HepG2 (cell line): Measurements from ENCODE around the gene OGFOD3. TPM values are rescaled to one million over a fixed set of nuclear protein-coding genes. Genes with fewer than 3 reads are reported as not detected.

Experiments used
- ATAC-seq: fragments of 200-7000 bp; cut with Tn5 transposase; 3 replicates; pipeline ENCODE4 v1.9.1; 2020; ENCODE audit warnings: mild to moderate bottlenecking, moderate library complexity
- BruUV-seq: library from RNA; stranded (reverse); fragments of 400-500 nt; replicated peaks from 2 replicates; lab custom pipeline; 2021; lab: Mats Ljungman, UMichigan
- CTCF ChIA-PET: fragments of 300-600 bp; formaldehyde crosslinking; extraction: SDS; loops from one replicate; lab custom pipeline; 2021; ENCODE audit warnings: low total read pairs, inconsistent platforms, low intra/inter-chr PET ratio; lab: Yijun Ruan, JAX
- POLR2A ChIA-PET: fragments of 350-600 bp; sonication (Branson Sonifier 250); formaldehyde crosslinking; loops from one replicate; lab custom pipeline; 2020; ENCODE audit warnings: antibody characterized with exemption, inconsistent platforms; lab: Yijun Ruan, JAX
- DNase-seq: peaks from one replicate; pipeline ENCODE4 v3.0.0-alpha.2; 2015; ENCODE audit warnings: low spot score
- FAIRE-seq: peaks from 3 replicates; lab custom pipeline; 2011; peaks lifted over from hg19 to GRCh38; lab: Jason Lieb, UNC
- H2AFZ ChIP-seq: one replicate; pipeline ENCODE4 v1.6.1; 2011; ENCODE audit warnings: low read length, inconsistent platforms
- H3K27ac ChIP-seq: fragments of 300-600 bp; 3 replicates; pipeline ENCODE4 v1.8.0; 2011; ENCODE audit warnings: mixed run types, mild to moderate bottlenecking, mixed read lengths, low read length, inconsistent platforms; ENCODE audit not compliant: insufficient read depth; ENCODE audit errors: extremely low read length
- H3K27me3 ChIP-seq, 2 experiments: fragments of 200-600 bp in 1 of 2; 2 replicates in 1 of 2; 3 replicates in 1 of 2; pipeline versions ENCODE4 v1.6.0 to v1.8.0; 2011; ENCODE audit warnings: low read length in 2 of 2, mild to moderate bottlenecking in 2 of 2, moderate library complexity in 2 of 2, inconsistent platforms in 1 of 2; ENCODE audit not compliant: insufficient read depth in 2 of 2, control insufficient read depth in 1 of 2
- H3K36me3 ChIP-seq, 2 experiments: fragments of 200-600 bp in 1 of 2; replicated peaks in 1 of 2; 2 replicates in 1 of 2; 3 replicates in 1 of 2; pipeline versions ENCODE4 v1.5.1 to v1.8.0; 2011; ENCODE audit warnings: low read length in 2 of 2, inconsistent platforms in 1 of 2; ENCODE audit not compliant: insufficient read depth in 2 of 2, control insufficient read depth in 1 of 2
- H3K4me1 ChIP-seq: 2 replicates; pipeline ENCODE4 v1.5.1; 2012; ENCODE audit warnings: low read length, inconsistent platforms; ENCODE audit not compliant: insufficient read depth
- H3K4me2 ChIP-seq: 2 replicates; pipeline ENCODE4 v1.6.0; 2011; ENCODE audit warnings: low read depth, low read length, inconsistent platforms
- H3K4me3 ChIP-seq, 3 experiments: fragments of 200-600 bp in 1 of 3; sonication (generic), shearing (Covaris generic) in 1 of 3; replicated peaks in 1 of 3; 2 replicates each; pipeline ENCODE4 v1.5.1; 2011 to 2016; ENCODE audit warnings: low read length in 3 of 3, inconsistent platforms in 2 of 3, low read depth in 2 of 3, mild to moderate bottlenecking in 2 of 3, control low read depth in 1 of 3, mixed read lengths in 1 of 3; ENCODE audit not compliant: insufficient read depth in 1 of 3
- H3K79me2 ChIP-seq: one replicate; pipeline ENCODE4 v1.6.1; 2011; ENCODE audit warnings: low read length, inconsistent platforms; ENCODE audit not compliant: insufficient read depth
- H3K9ac ChIP-seq: 2 replicates; pipeline ENCODE4 v1.6.0; 2011; ENCODE audit warnings: mild to moderate bottlenecking, low read depth, low read length, inconsistent platforms; ENCODE audit not compliant: insufficient read depth
- H3K9me3 ChIP-seq: 2 replicates; pipeline ENCODE4 v1.5.1; 2012; ENCODE audit warnings: mild to moderate bottlenecking, low read length
- H4K20me1 ChIP-seq: 2 replicates; pipeline ENCODE4 v1.6.0; 2011; ENCODE audit warnings: inconsistent platforms, mild to moderate bottlenecking, low read length, moderate library complexity; ENCODE audit not compliant: insufficient read depth
- CBX1 ChIP-seq: IDR thresholded peaks from one replicate; pipeline ENCODE4 v1.6.1; 2016; ENCODE audit warnings: antibody characterized with exemption, low read depth
- ETV6 ChIP-seq: sonication (generic); formaldehyde crosslinking; conservative IDR thresholded peaks from 2 replicates; pipeline ENCODE4 v1.4.0; 2020; ENCODE audit warnings: missing genetic modification reagents
- FOXC1 ChIP-seq: sonication (generic); formaldehyde crosslinking; IDR thresholded peaks from 2 replicates; pipeline ENCODE4 v1.8.0; 2022; ENCODE audit warnings: mild to moderate bottlenecking, missing genetic modification reagents, borderline replicate concordance
- ISX ChIP-seq: sonication (generic); formaldehyde crosslinking; conservative IDR thresholded peaks from 2 replicates; pipeline ENCODE4 v1.5.0; 2020; ENCODE audit warnings: missing genetic modification reagents
- MLLT10 ChIP-seq: sonication (generic); formaldehyde crosslinking; IDR thresholded peaks from 2 replicates; pipeline ENCODE4 v1.4.0; 2020; ENCODE audit warnings: missing genetic modification reagents
- TRIM22 ChIP-seq: fragments of 450-650 bp; IDR thresholded peaks from 2 replicates; pipeline ENCODE4 v1.6.1; 2017
- ZNF569 ChIP-seq: sonication (generic); formaldehyde crosslinking; IDR thresholded peaks from 2 replicates; pipeline ENCODE4 v1.5.0; 2020; ENCODE audit warnings: mild to moderate bottlenecking, missing genetic modification reagents, moderate library complexity, borderline replicate concordance
- ZNF614 ChIP-seq: IDR thresholded peaks from 2 replicates; pipeline ENCODE4 v1.6.1; 2018; ENCODE audit warnings: missing biosample characterization, missing genetic modification reagents, inconsistent platforms, borderline replicate concordance
- ZNF678 ChIP-seq: sonication (generic); formaldehyde crosslinking; IDR thresholded peaks from 2 replicates; pipeline ENCODE4 v1.4.0; 2020; ENCODE audit warnings: mild to moderate bottlenecking, missing genetic modification reagents
- ZNF709 ChIP-seq: sonication (generic); formaldehyde crosslinking; IDR thresholded peaks from 2 replicates; pipeline ENCODE4 v1.5.0; 2020; ENCODE audit warnings: mild to moderate bottlenecking, missing genetic modification reagents
- ZNF713 ChIP-seq: sonication (generic); formaldehyde crosslinking; IDR thresholded peaks from 2 replicates; pipeline ENCODE4 v1.4.0; 2020; ENCODE audit warnings: mild to moderate bottlenecking, missing genetic modification reagents
- WGBS: methylation state at CpG from one replicate; pipeline ENCODE4 v1.1.6; 2017; ENCODE audit warnings: low lambda C conversion rate; 5-methylcytosine and 5-hydroxymethylcytosine counted together
- in situ Hi-C: cut with HindIII; loops from 2 replicates; pipeline ENCODE4 v1.10.0; 2017; ENCODE audit warnings: low pct_unique_long_range_greater_than_20kb; ENCODE audit not compliant: extremely low pct_ligation_motif_present
- intact Hi-C: fragments of 100-400 bp; cut with micrococcal nuclease; formaldehyde crosslinking; loops from one replicate; pipeline ENCODE4 v1.10.0; 2022; ENCODE audit not compliant: unreplicated experiment
- polyA plus RNA-seq, 8 experiments: library from polyadenylated mRNA; depleted of rRNA in 3 of 8; stranded (reverse) in 7 of 8; unstranded in 1 of 8; fragments of >200 nt; fragmentation: Illumina TruSeq in 4 of 8; extraction: Trizol in 4 of 8; gene quantifications; 2 replicates each; pipeline versions ENCODE4 v1.2.1 to v1.2.3, GENCODE V29; 2011 to 2016; ENCODE audit warnings: low read depth in 4 of 8, missing spikeins in 1 of 8, mixed read lengths in 1 of 8; ENCODE audit not compliant: insufficient read depth in 1 of 8
- total RNA-seq, 5 experiments: library from RNA; depleted of rRNA; stranded (reverse); fragments of >200 nt; fragmentation: Illumina TruSeq; extraction: Trizol; gene quantifications; 2 replicates each; pipeline ENCODE4 v1.2.3, GENCODE V29; 2016; ENCODE audit warnings: low read depth in 1 of 5
- TF ChIP-seq, protein P1 (sequence below): sonication (generic); formaldehyde crosslinking; IDR thresholded peaks from 2 replicates; pipeline ENCODE4 v1.8.1; 2023; ENCODE audit warnings: missing genetic modification reagents, inconsistent platforms, borderline replicate concordance
- TF ChIP-seq, protein P2 (sequence below): sonication (generic); formaldehyde crosslinking; IDR thresholded peaks from 2 replicates; pipeline ENCODE4 v1.5.1; 2020; ENCODE audit warnings: missing genetic modification reagents, mild to moderate bottlenecking, borderline replicate concordance

The OGFOD3 gene
- total and polyA plus RNA-seq, 2 of the 13 experiments (the other 11 are each of a cell fraction or from before 2014, with no cell fraction given): 40.0 to 42.1 TPM

DNA sequence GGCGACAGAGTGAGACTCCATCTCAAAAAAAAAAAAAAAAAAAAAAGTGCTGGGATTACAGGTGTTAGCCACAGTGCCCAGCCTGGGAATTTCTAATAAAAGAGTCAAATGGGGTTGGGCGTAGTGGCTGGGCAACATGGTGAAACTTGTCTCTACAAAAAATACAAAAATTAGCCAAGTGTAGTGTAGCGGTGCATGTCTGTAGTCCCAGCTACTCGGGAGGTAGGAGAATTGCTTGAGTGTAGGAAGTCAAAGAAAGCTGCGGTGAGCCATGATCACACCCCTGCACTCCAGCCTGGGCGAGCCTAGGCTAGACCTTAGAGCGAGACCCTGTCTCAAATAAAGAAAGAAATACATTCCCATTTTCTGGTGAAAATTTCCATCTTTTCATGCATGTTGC is 49.2 kb downstream of the OGFOD3 start:
- intact Hi-C loops: no loop called here
- no peak overlapping the region for H3K9ac ChIP-seq
- no peak overlapping the region for H3K4me3 ChIP-seq
- FAIRE-seq: no peak
- H3K4me1 ChIP-seq: peaks cover 79% of the 10 kb centered on the region
- TF ChIP-seq CBX1: no peak
- no peak for TF ChIP-seq MLLT10 (CRISPR knock-in tag)
- TF ChIP-seq ZNF713 (CRISPR knock-in tag): no peak
- TF ChIP-seq ETV6 (CRISPR knock-in tag): no peak
- no peak for TF ChIP-seq ZNF569
- TF ChIP-seq, protein P1, sequence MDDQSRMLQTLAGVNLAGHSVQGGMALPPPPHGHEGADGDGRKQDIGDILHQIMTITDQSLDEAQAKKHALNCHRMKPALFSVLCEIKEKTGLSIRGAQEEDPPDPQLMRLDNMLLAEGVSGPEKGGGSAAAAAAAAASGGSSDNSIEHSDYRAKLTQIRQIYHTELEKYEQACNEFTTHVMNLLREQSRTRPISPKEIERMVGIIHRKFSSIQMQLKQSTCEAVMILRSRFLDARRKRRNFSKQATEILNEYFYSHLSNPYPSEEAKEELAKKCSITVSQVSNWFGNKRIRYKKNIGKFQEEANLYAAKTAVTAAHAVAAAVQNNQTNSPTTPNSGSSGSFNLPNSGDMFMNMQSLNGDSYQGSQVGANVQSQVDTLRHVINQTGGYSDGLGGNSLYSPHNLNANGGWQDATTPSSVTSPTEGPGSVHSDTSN: no peak
- TF ChIP-seq, protein P2, sequence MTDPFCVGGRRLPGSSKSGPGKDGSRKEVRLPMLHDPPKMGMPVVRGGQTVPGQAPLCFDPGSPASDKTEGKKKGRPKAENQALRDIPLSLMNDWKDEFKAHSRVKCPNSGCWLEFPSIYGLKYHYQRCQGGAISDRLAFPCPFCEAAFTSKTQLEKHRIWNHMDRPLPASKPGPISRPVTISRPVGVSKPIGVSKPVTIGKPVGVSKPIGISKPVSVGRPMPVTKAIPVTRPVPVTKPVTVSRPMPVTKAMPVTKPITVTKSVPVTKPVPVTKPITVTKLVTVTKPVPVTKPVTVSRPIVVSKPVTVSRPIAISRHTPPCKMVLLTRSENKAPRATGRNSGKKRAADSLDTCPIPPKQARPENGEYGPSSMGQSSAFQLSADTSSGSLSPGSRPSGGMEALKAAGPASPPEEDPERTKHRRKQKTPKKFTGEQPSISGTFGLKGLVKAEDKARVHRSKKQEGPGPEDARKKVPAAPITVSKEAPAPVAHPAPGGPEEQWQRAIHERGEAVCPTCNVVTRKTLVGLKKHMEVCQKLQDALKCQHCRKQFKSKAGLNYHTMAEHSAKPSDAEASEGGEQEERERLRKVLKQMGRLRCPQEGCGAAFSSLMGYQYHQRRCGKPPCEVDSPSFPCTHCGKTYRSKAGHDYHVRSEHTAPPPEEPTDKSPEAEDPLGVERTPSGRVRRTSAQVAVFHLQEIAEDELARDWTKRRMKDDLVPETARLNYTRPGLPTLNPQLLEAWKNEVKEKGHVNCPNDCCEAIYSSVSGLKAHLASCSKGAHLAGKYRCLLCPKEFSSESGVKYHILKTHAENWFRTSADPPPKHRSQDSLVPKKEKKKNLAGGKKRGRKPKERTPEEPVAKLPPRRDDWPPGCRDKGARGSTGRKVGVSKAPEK (CRISPR knock-in tag): no peak
- TF ChIP-seq ZNF614 (CRISPR knock-in tag): no peak
- TF ChIP-seq ISX (CRISPR knock-in tag): no peak
- TF ChIP-seq FOXC1 (CRISPR knock-in tag): no peak
- TF ChIP-seq ZNF678 (CRISPR knock-in tag): no peak
- TF ChIP-seq TRIM22: no peak
- TF ChIP-seq ZNF709 (CRISPR knock-in tag): no peak
- H3K27me3 ChIP-seq: no peaks in the 10 kb centered on the region
- no peaks in the 10 kb centered on the region for H4K20me1 ChIP-seq
- ChIA-PET POLR2A (interaction anchor here (2.0 kb wide), 1 partner anchor 11 kb away, joined by 10 read pairs; no protein-coding TSS in a partner anchor), CTCF (no interaction called here)
- no peak for ATAC-seq
- peak overlapping the region; percentile 11 for H3K27ac ChIP-seq
- no TSS peak for BruUV-seq
- no peak overlapping the region for H2AFZ ChIP-seq
- DNase-seq: no peak
- 89% methylated on average over 7 of the region's 7 CpGs for WGBS
- H3K36me3 ChIP-seq: no peaks in the 10 kb centered on the region
- no peaks in the 10 kb centered on the region for H3K9me3 ChIP-seq
- no peaks in the 10 kb centered on the region for H3K79me2 ChIP-seq
- no peak overlapping the region for H3K4me2 ChIP-seq
- in situ Hi-C loops: no loop called here
